Psoas muscle (tissue), 8 donors: ENCODE results near the gene DAB1. TPM values are rescaled to one million over a fixed set of nuclear protein-coding genes. Genes with fewer than 3 reads are reported as not detected.

Source experiments
- ATAC-seq, 4 donors: fragments of 200-7000 bp; cut with Tn5 transposase; one replicate each; pipeline ENCODE4 v1.9.1; 2020; ENCODE audit warnings: moderate library complexity in 3 of 4, mild to moderate bottlenecking in 2 of 4
- DNase-seq, 2 donors: peaks; one replicate each; pipeline ENCODE4 v3.0.0-alpha.2; 2020
- H3K27ac ChIP-seq: fragments of 200-600 bp; one replicate; pipeline ENCODE4 v1.8.0; 2022
- H3K27me3 ChIP-seq, 3 donors: fragments of 200-600 bp in 1 of 3; one replicate each; pipeline versions ENCODE4 v1.6.1 to v1.8.0; 2013 to 2022; ENCODE audit warnings: low read length in 2 of 3, mild to moderate bottlenecking in 2 of 3, moderate library complexity in 1 of 3; ENCODE audit not compliant: insufficient read depth in 3 of 3
- H3K36me3 ChIP-seq, 2 donors: fragments of 200-600 bp in 1 of 2; one replicate each; pipeline versions ENCODE4 v1.6.1 to v1.8.0; 2013 to 2022; ENCODE audit warnings: low read depth in 1 of 2, mild to moderate bottlenecking in 1 of 2, moderate library complexity in 1 of 2; ENCODE audit not compliant: insufficient read depth in 1 of 2
- H3K4me1 ChIP-seq: fragments of 200-600 bp; one replicate; pipeline ENCODE4 v1.8.0; 2022
- H3K4me3 ChIP-seq: fragments of 200-600 bp; one replicate; pipeline ENCODE4 v1.8.0; 2022; ENCODE audit warnings: mild to moderate bottlenecking
- H3K9me3 ChIP-seq: fragments of 200-600 bp; one replicate; pipeline ENCODE4 v1.8.0; 2022
- WGBS, 3 donors: extraction: QIAGEN DNeasy Blood & Tissue Kit; methylation state at CpG; one replicate each; pipeline versions ENCODE4 v1.1.6 to v1.1.7; 2013; 5-methylcytosine and 5-hydroxymethylcytosine counted together
- intact Hi-C, 2 donors: fragments of 100-400 bp; cut with DNase I; formaldehyde crosslinking; loops; one replicate each; pipeline versions ENCODE4 v1.11.0 to v1.14.2; 2022
- polyA plus RNA-seq, 3 donors: library from polyadenylated mRNA; stranded (reverse); fragments of 200-250 nt; gene quantifications; one replicate each; pipeline ENCODE4 v1.2.3, GENCODE V29; 2013
- total RNA-seq, 4 donors: library from RNA; stranded (reverse); fragmentation: NEBNext Ultra II Directional in 2 of 4; extraction: Animal tissue kit (Norgen Biotek cat#: 25700) in 2 of 4; gene quantifications; one replicate each; pipeline versions ENCODE4 v1.2.1 to v1.2.4, GENCODE V29; 2021 to 2023
- TF ChIP-seq, protein P1 (sequence below): fragments of 200-600 bp; IDR thresholded peaks from one replicate; pipeline ENCODE4 v1.8.0; 2022; ENCODE audit warnings: antibody characterized with exemption
- donor health status: healthy with polysubstance abuse.
- donor health status: DM: no; HTN: no; CAD: no; lungs with moderate emphysema.
- donor health status: Bipolar disorder and iron deficiency.
- donor health status: healthy.
- donor health status: DM: yes; HTN: yes; CAD: no.
- donor health status: DM: no; HTN: no; CAD: no.
- donor health status: DM: no; HTN: no; CAD: no.
- donor health status: DM: yes; HTN: yes; CAD: no.

Gene DAB1
- total and polyA plus RNA-seq, 7 donors: 0.04 to 0.28 (median 0.09) TPM; not detected in 1

DNA sequence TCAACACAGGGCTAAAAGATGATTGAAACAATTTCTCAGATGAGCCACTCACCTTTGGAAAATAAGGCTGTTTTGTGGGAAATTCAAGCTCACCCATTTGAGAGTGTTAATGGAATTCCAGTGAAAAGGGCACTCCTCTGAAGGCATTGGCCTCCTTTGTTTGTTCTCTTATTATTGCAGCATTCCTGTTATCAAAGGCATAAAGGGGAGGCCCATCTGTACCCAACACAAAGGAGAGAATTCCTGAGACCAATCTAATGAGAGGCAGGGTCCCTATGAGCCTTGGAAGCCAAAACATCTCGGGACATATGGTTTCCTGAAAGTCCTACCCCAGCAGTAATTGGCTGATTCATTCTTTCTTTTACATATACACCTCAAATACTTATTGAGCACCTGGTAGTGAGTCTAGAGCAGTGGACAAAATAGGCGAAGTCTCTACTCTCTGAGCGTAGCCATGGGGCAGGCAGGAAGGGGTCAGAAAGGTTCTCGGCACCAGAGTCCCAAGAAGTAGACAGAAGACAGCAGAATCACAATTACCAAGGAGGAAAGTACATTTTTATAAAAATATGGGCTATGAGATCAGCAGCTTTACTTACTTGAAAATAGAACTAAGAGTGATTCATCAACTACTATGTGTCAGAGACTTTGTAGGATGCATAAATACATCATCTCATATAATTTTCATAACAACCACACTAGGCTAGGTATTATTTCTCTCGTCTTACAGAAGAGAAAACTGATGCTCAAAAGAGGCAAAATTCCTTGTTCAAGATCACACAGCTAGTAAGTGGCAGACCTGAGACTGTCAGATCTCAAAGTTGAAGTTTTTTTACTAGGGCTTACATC lies 218.7 kb downstream of the DAB1 start:
- DNase-seq (no peak), ATAC-seq (no peak)
- Histone ChIP-seq H3K36me3 (no peaks in the 10 kb centered on the region), H3K9me3 (no peaks in the 10 kb centered on the region), H3K4me1 (no peaks in the 10 kb centered on the region), H3K4me3 (no peak overlapping the region), H3K27ac (no peak overlapping the region), H3K27me3 (no peaks in the 10 kb centered on the region)
- intact Hi-C loops: no loop called here
- WGBS, 3 donors: 74 to 82% (median 79%) methylated on average over 5 of the region's 5 CpGs
- TF ChIP-seq, protein P1, sequence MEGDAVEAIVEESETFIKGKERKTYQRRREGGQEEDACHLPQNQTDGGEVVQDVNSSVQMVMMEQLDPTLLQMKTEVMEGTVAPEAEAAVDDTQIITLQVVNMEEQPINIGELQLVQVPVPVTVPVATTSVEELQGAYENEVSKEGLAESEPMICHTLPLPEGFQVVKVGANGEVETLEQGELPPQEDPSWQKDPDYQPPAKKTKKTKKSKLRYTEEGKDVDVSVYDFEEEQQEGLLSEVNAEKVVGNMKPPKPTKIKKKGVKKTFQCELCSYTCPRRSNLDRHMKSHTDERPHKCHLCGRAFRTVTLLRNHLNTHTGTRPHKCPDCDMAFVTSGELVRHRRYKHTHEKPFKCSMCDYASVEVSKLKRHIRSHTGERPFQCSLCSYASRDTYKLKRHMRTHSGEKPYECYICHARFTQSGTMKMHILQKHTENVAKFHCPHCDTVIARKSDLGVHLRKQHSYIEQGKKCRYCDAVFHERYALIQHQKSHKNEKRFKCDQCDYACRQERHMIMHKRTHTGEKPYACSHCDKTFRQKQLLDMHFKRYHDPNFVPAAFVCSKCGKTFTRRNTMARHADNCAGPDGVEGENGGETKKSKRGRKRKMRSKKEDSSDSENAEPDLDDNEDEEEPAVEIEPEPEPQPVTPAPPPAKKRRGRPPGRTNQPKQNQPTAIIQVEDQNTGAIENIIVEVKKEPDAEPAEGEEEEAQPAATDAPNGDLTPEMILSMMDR: no peak

DNA sequence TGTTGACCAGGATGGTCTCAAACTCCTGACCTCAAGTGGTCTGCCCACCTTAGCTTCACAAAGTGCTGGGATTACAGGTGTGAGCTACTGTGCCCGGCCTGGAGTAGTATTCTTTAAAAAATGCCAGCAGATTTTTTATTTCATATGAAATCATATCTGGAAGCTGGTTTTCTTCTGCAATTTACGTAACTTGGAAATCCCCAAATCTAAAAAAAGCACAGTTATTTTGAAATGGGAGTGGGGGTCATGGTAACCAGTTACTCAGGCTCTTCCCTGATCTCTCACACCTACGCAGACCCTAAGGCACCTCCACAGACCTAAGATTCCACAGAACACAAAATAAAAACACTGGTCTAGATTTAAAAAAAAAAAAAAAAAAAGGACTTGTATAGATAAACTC lies 219.8 kb downstream of the DAB1 start:
- 84 to 88% (median 86%) methylated on average over 3 of the region's 3 CpGs for whole genome bisulfite sequencing, 3 donors
- no peaks in the 10 kb centered on the region for H3K4me1 ChIP-seq
- ATAC-seq: no peak
- H3K27ac ChIP-seq: no peak overlapping the region
- H3K36me3 ChIP-seq: no peaks in the 10 kb centered on the region
- intact Hi-C loops: no loop called here
- no peaks in the 10 kb centered on the region for H3K27me3 ChIP-seq
- TF ChIP-seq, protein P1: no peak
- DNase-seq: no peak
- no peaks in the 10 kb centered on the region for H3K9me3 ChIP-seq
- no peak overlapping the region for H3K4me3 ChIP-seq

DNA sequence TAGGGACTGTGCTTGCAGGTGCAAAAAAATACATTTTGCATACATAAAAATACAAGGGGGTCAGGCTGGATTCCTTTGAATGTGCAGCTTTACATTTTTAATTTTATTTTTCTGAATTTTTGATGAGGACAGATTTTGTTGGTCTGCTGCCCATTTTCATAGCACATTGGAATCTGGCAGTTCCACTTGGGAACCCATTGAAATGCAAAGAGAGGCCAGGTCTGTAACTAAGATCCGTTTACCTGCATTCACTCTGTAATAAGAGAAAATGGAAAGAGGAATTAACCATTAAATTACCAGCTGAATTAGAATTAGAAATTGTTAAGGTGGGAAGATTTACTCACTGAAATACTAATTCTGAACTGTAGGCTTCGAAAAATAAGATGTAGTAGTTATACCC lies 221.6 kb downstream of the DAB1 start:
- H3K36me3 ChIP-seq: no peaks in the 10 kb centered on the region
- no peak for ATAC-seq
- H3K27me3 ChIP-seq: no peaks in the 10 kb centered on the region
- no peak overlapping the region for H3K27ac ChIP-seq
- H3K4me1 ChIP-seq: no peaks in the 10 kb centered on the region
- intact Hi-C loops: no loop called here
- 45 to 55% (median 47%) methylated on average over 2 of the region's 2 CpGs for WGBS, 3 donors
- TF ChIP-seq, protein P1: no peak
- DNase-seq: no peak
- no peak overlapping the region for H3K4me3 ChIP-seq
- no peaks in the 10 kb centered on the region for H3K9me3 ChIP-seq

DNA sequence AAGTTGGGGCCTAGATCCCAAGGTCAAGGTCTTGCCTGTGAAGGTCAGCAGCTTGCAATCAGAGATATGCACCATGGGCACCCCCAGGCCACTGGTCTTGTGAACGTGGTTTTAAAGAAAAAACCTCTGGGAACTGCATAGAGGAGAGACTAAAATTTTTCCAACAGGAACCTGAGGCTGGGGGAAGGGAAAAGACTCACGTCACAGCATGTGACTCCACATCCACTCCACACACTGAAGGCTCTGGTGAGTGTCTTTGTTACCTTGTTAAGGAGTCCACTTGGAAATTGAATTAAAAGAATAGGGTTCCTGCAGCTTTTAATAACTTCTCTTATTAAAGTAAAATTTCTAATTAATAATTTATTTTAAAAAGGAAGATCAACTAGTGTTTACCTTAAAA lies 224.9 kb downstream of the DAB1 start:
- H3K27me3 ChIP-seq: no peaks in the 10 kb centered on the region
- intact Hi-C loops: no loop called here
- H3K4me3 ChIP-seq: no peak overlapping the region
- TF ChIP-seq, protein P1: no peak
- H3K36me3 ChIP-seq: no peaks in the 10 kb centered on the region
- ATAC-seq (no peak), DNase-seq (no peak)
- H3K4me1 ChIP-seq: no peaks in the 10 kb centered on the region
- no peaks in the 10 kb centered on the region for H3K9me3 ChIP-seq
- 60 to 77% (median 67%) methylated on average over 2 of the region's 2 CpGs for WGBS, 3 donors
- no peak overlapping the region for H3K27ac ChIP-seq
